RWPE1 (cell line): ENCODE measurements around the gene ASRGL1.
"Not testable (repeated sequence)": the region's sequence is repeated elsewhere in the genome, so short reads cannot be mapped to it uniquely, and the experiment has no call there.

Experiments used
- CTCF ChIA-PET: fragments of 350-600 bp; sonication (Branson Sonifier 250); formaldehyde crosslinking; extraction: SDS; loops from one replicate; lab custom pipeline; 2021; lab: Yijun Ruan, JAX
- POLR2A ChIA-PET: fragments of 400-600 bp; formaldehyde crosslinking; extraction: SDS; loops from one replicate; lab custom pipeline; 2020; ENCODE audit warnings: antibody characterized with exemption; ENCODE audit not compliant: low non-redundant PET; lab: Yijun Ruan, JAX
- DNase-seq: peaks from one replicate; pipeline ENCODE4 v3.0.0; 2012; ENCODE audit warnings: low spot score
- H3K27ac ChIP-seq: fragments of 450-650 bp; 2 replicates; pipeline ENCODE4 v1.5.1; 2017
- TF ChIP-seq, protein P1 (sequence below): fragments of 450-650 bp; conservative IDR thresholded peaks from 2 replicates; pipeline ENCODE4 v1.5.1; 2017; ENCODE audit warnings: low read depth, mild to moderate bottlenecking

ASRGL1 gene

DNA sequence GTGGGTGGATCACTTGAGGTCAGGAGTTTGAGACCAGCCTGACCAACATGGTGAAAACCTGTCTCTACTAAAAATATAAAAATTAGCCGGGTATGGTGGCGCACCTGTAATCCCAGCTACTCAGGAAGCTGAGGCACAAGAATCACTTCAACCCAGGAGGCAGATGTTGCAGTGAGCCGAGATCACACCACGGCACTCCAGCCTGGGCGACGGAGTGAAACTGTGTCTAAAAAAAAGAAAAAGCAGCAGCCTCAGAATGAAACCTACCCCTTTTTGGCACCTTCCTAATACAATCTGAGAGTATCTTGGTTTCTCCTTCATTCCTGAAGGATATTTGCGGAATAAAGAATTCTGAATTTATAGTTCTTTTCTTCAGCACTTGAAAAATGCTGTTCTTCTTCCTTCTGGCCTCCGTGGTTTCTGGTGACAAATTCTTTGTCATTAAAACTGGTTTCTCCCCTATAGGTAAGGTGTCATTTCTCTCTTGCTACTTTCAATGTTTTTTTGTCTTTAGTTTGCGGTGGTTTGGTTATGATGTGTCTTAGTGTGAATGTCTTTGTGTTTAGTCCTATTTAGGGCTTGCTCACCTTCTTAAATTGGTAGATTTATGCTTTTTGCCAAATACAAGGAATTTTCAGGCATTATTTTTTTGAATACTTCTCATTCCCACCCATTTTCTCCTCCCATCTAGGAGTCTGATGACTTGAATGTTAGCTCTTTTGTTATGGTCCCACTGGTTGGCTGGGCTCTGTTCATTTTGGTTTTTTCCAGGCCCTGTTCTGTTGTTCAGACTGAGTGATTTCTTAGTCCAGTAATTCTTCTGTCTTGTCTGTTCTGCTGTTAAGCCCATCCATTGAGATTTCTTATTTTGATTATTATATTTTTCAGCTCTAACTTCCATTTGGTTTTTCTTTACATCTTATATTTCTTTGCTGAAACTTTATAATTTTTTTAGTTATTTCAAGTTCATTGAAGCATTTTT lies 15.4 kb downstream of the ASRGL1 start:
- no peak overlapping the region for H3K27ac ChIP-seq
- no peak for DNase-seq
- TF ChIP-seq, protein P1, sequence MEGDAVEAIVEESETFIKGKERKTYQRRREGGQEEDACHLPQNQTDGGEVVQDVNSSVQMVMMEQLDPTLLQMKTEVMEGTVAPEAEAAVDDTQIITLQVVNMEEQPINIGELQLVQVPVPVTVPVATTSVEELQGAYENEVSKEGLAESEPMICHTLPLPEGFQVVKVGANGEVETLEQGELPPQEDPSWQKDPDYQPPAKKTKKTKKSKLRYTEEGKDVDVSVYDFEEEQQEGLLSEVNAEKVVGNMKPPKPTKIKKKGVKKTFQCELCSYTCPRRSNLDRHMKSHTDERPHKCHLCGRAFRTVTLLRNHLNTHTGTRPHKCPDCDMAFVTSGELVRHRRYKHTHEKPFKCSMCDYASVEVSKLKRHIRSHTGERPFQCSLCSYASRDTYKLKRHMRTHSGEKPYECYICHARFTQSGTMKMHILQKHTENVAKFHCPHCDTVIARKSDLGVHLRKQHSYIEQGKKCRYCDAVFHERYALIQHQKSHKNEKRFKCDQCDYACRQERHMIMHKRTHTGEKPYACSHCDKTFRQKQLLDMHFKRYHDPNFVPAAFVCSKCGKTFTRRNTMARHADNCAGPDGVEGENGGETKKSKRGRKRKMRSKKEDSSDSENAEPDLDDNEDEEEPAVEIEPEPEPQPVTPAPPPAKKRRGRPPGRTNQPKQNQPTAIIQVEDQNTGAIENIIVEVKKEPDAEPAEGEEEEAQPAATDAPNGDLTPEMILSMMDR: no peak
- CTCF ChIA-PET: no interaction called here
- POLR2A ChIA-PET: interaction anchor here (0.6 kb wide), 1 partner anchor 9 kb away, joined by 3 read pairs; no protein-coding TSS in a partner anchor

DNA sequence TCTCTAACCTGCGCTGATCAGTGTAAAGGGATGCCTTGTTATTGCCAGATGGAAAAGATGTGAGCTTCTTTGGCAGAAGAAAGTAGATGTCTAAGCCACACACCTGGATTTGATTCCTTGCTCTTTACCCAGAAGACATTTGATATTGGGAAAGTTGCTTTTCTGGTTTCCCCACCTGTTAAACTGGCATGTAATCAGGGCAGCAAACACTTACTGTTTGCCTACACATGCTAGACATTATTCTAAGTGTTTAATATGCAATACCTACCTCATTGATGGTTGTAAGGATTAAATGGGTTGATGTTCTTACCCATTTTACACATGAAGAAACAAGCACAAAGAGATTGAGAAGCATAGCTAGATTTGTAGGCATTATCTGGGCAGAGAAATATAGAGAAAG lies 16.6 kb downstream of the ASRGL1 start:
- DNase-seq: no peak
- CTCF ChIA-PET: no interaction called here
- H3K27ac ChIP-seq: no peak overlapping the region
- TF ChIP-seq, protein P1: no peak
- POLR2A ChIA-PET: no interaction called here

DNA sequence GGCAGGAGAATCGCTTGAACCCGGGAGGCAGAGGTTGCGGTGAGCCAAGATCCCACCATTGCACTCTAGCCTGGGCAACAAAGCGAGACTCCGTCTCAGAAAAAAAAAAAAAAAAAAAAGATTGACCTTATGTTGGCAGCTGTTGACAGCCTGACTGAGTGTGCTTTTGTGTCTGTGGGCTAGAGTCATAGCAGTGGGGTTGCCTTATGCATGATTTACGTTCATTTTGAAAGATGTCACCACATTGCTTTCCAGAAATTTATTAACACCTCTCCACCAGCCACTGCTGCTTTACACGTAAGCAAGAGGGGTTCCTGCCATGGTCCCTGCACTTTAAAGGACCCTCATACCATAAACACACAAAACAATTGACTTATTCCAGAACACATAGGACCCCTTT lies 21.0 kb downstream of the ASRGL1 start:
- CTCF ChIA-PET: no interaction called here
- POLR2A ChIA-PET: no interaction called here

DNA sequence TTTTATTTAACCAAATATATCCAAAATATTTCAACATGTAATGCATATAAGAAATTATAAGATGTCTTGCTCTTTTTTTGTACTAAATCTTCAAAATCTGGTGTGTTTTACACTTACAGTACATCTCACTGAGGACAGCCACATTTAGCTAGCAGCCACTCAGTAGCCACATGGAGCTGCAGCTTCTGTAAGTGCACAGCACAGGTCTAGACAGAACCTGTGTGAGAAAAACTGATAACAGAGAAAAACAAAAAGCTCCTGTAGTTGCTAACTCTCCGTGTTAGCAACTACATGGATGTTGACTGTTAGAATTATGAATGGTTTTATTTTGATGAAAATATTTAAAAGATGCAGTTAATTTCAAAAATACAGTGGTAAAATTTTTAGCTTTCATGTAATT lies 22.2 kb downstream of the ASRGL1 start:
- ChIA-PET POLR2A (no interaction called here), CTCF (interaction anchor here (1.0 kb wide), 1 partner anchor 36 kb away, joined by 3 read pairs; no protein-coding TSS in a partner anchor)
- H3K27ac ChIP-seq: no peak overlapping the region
- TF ChIP-seq, protein P1: no peak
- DNase-seq: no peak

More for the DNA sequence above, 21.0 kb downstream of the ASRGL1 start:
- TF ChIP-seq, protein P1: no peak
- H3K27ac ChIP-seq: no peak overlapping the region
- DNase-seq: no peak

DNA sequence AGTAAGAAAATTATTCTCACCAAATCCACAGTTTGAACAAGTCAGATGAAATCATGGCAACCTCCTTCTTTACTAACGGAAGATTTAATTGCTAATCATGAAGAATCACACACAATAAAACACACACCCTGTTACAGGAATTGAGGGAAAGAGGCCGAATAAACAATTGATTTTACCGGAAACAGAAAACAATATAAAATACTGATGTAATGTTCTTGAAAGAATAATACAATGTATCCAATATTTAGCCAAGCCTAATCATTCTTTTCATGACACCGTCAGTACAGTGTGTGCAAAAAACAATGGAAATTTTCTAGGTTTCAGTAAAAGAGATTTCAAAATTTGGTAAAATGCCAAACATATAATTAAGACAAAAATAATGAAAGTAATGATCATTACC lies 23.4 kb downstream of the ASRGL1 start:
- POLR2A ChIA-PET: no interaction called here
- DNase-seq: no peak
- CTCF ChIA-PET: interaction anchor here (0.8 kb wide), 1 partner anchor 20 kb away, joined by 3 read pairs; no protein-coding TSS in a partner anchor
- H3K27ac ChIP-seq: no peak overlapping the region
- TF ChIP-seq, protein P1: no peak

DNA sequence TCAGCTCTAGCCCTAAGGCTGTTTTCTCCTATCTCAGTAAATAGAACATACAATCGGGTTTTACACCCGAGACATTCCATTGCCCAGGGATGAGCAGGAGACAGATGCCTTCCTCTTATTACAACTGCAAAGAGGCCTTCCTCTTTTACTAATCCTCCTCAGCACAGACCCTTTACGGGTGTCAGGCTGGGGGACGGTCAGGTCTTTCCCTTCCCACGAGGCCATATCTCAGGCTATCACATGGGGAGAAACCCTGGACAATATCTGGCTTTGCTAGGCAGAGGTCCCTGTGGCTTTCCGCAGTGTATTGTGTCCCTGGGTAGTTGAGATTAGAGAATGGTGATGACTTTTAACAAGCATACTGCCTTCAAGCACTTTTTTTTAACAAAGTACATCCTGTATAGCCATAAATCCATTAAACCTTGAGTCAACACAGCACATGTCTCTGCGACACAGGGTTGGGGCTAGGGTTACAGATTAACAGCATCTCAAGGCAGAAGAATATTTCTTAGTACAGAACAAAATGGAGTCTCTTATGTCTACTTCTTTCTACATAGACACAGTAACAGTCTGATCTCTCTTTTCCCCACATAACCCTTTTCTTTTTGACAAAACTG lies 31.7 kb downstream of the ASRGL1 start:
- CTCF ChIA-PET, H3K27ac ChIP-seq, POLR2A ChIA-PET, DNase-seq: not testable (repeated sequence)
